GM06990 (cell line): Measurements from ENCODE around the gene AEN.

Experiments used
- DNase-seq: peaks from one replicate; pipeline ENCODE4 v3.0.0-alpha.2; 2011; ENCODE audit not compliant: insufficient read length; ENCODE audit errors: extremely low read depth
- H3K27me3 ChIP-seq: replicated peaks from 2 replicates; pipeline ENCODE4 v1.6.0; 2011; ENCODE audit warnings: low read length; ENCODE audit not compliant: control insufficient read depth, insufficient read depth
- H3K36me3 ChIP-seq: 2 replicates; pipeline ENCODE4 v1.5.1; 2011; ENCODE audit warnings: low read length; ENCODE audit not compliant: control insufficient read depth, insufficient read depth
- H3K4me3 ChIP-seq: replicated peaks from 2 replicates; pipeline ENCODE4 v1.5.1; 2011; ENCODE audit warnings: low read depth, mild to moderate bottlenecking, control low read depth, low read length
- CTCF ChIP-seq: IDR thresholded peaks from 2 replicates; pipeline ENCODE4 v1.5.1; 2011; ENCODE audit warnings: low read length, control low read depth, mild to moderate bottlenecking, inconsistent platforms; ENCODE audit not compliant: insufficient read depth, poor library complexity, severe bottlenecking

Gene AEN

GRCh38 chr15:88622605-88622975 lies 1.4 kb downstream of the AEN start:
- H3K4me3 ChIP-seq: peak overlapping the region; percentile 70
- H3K36me3 ChIP-seq: peaks cover 18% of the 10 kb centered on the region
- no peak for DNase-seq
- H3K27me3 ChIP-seq: no peaks in the 10 kb centered on the region
- TF ChIP-seq CTCF: no peak

- H3K36me3 ChIP-seq: peaks cover 21% of the 10 kb centered on the region
- H3K4me3 ChIP-seq: peak overlapping the region; percentile 70
- H3K27me3 ChIP-seq: no peaks in the 10 kb centered on the region
- DNase-seq: no peak
- no peak for TF ChIP-seq CTCF
Measured at GRCh38 chr15:88623061-88623460, 1.9 kb downstream of the AEN start.

- Histone ChIP-seq H3K36me3 (peaks cover 26% of the 10 kb centered on the region), H3K4me3 (peak overlapping the region; percentile 70), H3K27me3 (no peaks in the 10 kb centered on the region)
- no peak for TF ChIP-seq CTCF
- no peak for DNase-seq
Measured at GRCh38 chr15:88623632-88624031, 2.5 kb downstream of the AEN start.

- no peak for DNase-seq
- H3K4me3 ChIP-seq: peak overlapping the region; percentile 70
- H3K27me3 ChIP-seq: no peaks in the 10 kb centered on the region
- H3K36me3 ChIP-seq: peaks cover 34% of the 10 kb centered on the region
- peak; percentile 48 for TF ChIP-seq CTCF
Measured at GRCh38 chr15:88624156-88624970, 3.2 kb downstream of the AEN start.

- no peak for TF ChIP-seq CTCF
- H3K4me3 ChIP-seq: peak overlapping the region; percentile 70
- peaks cover 39% of the 10 kb centered on the region for H3K36me3 ChIP-seq
- DNase-seq: no peak
- no peaks in the 10 kb centered on the region for H3K27me3 ChIP-seq
Measured at GRCh38 chr15:88624971-88625490, 3.9 kb downstream of the AEN start.
